ENCODE measurements around the gene VWA5A. TPM values are rescaled to one million over a fixed set of nuclear protein-coding genes. Genes with fewer than 3 reads are reported as not detected.

VWA5A gene
- polyA plus RNA-seq, 2 of the 4 experiments (the other 2 are of a cell fraction): 0.18 to 1.5 TPM

GRCh38 chr11:124085583-124085982 lies 29.7 kb upstream of the VWA5A start:
- POLR2A ChIA-PET: no interaction called here
- no peak overlapping the region for H3K4me3 ChIP-seq
- no peak overlapping the region for H3K27ac ChIP-seq
- CTCF ChIA-PET: no interaction called here
- TF ChIP-seq ZNF302 (CRISPR knock-in tag; IDR thresholded peaks at IDR 0.05) (no peak), RARB (CRISPR knock-in tag; IDR thresholded peaks at IDR 0.05) (no peak), ZC3H11A (IDR thresholded peaks at IDR 0.05) (no peak), FOSL2 (IDR thresholded peaks at IDR 0.05) (no peak), FOSL2 (CRISPR knock-in tag; IDR thresholded peaks at IDR 0.05) (no peak), SREBF2 (IDR thresholded peaks at IDR 0.05) (no peak), ESRRA (IDR thresholded peaks at IDR 0.05; ENCODE audit: borderline replicate concordance, low read length) (no peak), MAZ (IDR thresholded peaks at IDR 0.05; ENCODE audit: borderline replicate concordance, low read depth, low read length) (no peak), CBX8 (IDR thresholded peaks at IDR 0.05) (no peak)
- TF ChIP-seq, protein P1, sequence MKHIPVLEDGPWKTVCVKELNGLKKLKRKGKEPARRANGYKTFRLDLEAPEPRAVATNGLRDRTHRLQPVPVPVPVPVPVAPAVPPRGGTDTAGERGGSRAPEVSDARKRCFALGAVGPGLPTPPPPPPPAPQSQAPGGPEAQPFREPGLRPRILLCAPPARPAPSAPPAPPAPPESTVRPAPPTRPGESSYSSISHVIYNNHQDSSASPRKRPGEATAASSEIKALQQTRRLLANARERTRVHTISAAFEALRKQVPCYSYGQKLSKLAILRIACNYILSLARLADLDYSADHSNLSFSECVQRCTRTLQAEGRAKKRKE (CRISPR knock-in tag; IDR thresholded peaks at IDR 0.05; ENCODE audit: low read depth): no peak
- TF ChIP-seq, protein P2, sequence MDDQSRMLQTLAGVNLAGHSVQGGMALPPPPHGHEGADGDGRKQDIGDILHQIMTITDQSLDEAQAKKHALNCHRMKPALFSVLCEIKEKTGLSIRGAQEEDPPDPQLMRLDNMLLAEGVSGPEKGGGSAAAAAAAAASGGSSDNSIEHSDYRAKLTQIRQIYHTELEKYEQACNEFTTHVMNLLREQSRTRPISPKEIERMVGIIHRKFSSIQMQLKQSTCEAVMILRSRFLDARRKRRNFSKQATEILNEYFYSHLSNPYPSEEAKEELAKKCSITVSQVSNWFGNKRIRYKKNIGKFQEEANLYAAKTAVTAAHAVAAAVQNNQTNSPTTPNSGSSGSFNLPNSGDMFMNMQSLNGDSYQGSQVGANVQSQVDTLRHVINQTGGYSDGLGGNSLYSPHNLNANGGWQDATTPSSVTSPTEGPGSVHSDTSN (IDR thresholded peaks at IDR 0.05): no peak
- TF ChIP-seq, protein P3, sequence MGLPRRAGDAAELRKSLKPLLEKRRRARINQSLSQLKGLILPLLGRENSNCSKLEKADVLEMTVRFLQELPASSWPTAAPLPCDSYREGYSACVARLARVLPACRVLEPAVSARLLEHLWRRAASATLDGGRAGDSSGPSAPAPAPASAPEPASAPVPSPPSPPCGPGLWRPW (IDR thresholded peaks at IDR 0.05): no peak
- 3% methylated on average over 3 of the region's 3 CpGs for WGBS (ENCODE audit: missing lambda C conversion rate)
- H3K9me3 ChIP-seq: no peaks in the 10 kb centered on the region
- no peak overlapping the region for H3K4me2 ChIP-seq
- DNase-seq (ENCODE audit: low read depth in 1 of 2, low spot score in 1 of 2) (no peak), FAIRE-seq (no peak), ATAC-seq (no peak)
- no peaks in the 10 kb centered on the region for H3K4me1 ChIP-seq

- TF ChIP-seq SREBF2 (IDR thresholded peaks at IDR 0.05): no peak
- no peak for TF ChIP-seq CHD2 (IDR thresholded peaks at IDR 0.05; ENCODE audit: low read length, partially characterized antibody)
- TF ChIP-seq, protein P4, sequence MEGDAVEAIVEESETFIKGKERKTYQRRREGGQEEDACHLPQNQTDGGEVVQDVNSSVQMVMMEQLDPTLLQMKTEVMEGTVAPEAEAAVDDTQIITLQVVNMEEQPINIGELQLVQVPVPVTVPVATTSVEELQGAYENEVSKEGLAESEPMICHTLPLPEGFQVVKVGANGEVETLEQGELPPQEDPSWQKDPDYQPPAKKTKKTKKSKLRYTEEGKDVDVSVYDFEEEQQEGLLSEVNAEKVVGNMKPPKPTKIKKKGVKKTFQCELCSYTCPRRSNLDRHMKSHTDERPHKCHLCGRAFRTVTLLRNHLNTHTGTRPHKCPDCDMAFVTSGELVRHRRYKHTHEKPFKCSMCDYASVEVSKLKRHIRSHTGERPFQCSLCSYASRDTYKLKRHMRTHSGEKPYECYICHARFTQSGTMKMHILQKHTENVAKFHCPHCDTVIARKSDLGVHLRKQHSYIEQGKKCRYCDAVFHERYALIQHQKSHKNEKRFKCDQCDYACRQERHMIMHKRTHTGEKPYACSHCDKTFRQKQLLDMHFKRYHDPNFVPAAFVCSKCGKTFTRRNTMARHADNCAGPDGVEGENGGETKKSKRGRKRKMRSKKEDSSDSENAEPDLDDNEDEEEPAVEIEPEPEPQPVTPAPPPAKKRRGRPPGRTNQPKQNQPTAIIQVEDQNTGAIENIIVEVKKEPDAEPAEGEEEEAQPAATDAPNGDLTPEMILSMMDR (IDR thresholded peaks at IDR 0.05): no peak
- no peak for TF ChIP-seq EHMT2 (IDR thresholded peaks at IDR 0.05; ENCODE audit: low read depth)
- TF ChIP-seq, protein P5, sequence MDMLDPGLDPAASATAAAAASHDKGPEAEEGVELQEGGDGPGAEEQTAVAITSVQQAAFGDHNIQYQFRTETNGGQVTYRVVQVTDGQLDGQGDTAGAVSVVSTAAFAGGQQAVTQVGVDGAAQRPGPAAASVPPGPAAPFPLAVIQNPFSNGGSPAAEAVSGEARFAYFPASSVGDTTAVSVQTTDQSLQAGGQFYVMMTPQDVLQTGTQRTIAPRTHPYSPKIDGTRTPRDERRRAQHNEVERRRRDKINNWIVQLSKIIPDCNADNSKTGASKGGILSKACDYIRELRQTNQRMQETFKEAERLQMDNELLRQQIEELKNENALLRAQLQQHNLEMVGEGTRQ (IDR thresholded peaks at IDR 0.05): no peak
- TF ChIP-seq RNF2 (IDR thresholded peaks at IDR 0.05; ENCODE audit: borderline replicate concordance, low read depth): no peak
- TF ChIP-seq ZC3H11A (IDR thresholded peaks at IDR 0.05): no peak
- TF ChIP-seq, protein P6, sequence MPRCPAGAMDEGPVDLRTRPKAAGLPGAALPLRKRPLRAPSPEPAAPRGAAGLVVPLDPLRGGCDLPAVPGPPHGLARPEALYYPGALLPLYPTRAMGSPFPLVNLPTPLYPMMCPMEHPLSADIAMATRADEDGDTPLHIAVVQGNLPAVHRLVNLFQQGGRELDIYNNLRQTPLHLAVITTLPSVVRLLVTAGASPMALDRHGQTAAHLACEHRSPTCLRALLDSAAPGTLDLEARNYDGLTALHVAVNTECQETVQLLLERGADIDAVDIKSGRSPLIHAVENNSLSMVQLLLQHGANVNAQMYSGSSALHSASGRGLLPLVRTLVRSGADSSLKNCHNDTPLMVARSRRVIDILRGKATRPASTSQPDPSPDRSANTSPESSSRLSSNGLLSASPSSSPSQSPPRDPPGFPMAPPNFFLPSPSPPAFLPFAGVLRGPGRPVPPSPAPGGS (IDR thresholded peaks at IDR 0.05): no peak
- TF ChIP-seq KDM1A (IDR thresholded peaks at IDR 0.05; ENCODE audit: low read depth): no peak
- no peak for TF ChIP-seq CHD4 (IDR thresholded peaks at IDR 0.05; ENCODE audit: borderline replicate concordance)
- no peak for DNase-seq (ENCODE audit: low read depth in 1 of 2, low spot score in 1 of 2)
- no peak for FAIRE-seq
- H3K4me3 ChIP-seq: no peak overlapping the region
- no peaks in the 10 kb centered on the region for H3K4me1 ChIP-seq
- no peak overlapping the region for H3K27ac ChIP-seq
- POLR2A ChIA-PET: no interaction called here
- CTCF ChIA-PET: no interaction called here
- H3K9me3 ChIP-seq: no peaks in the 10 kb centered on the region
- H3K4me2 ChIP-seq: no peak overlapping the region
- ATAC-seq: no peak
- 29% methylated on average over 10 of the region's 10 CpGs for WGBS (ENCODE audit: missing lambda C conversion rate)
Observed at GRCh38 chr11:124085997-124086846, 29.0 kb upstream of the VWA5A start.

Data from A549 (cell line).